ENCODE results near the gene EXOSC10.

- TF ChIP-seq CTCF (IDR thresholded peaks at IDR 0.05) (no peak), NRF1 (IDR thresholded peaks at IDR 0.05; ENCODE audit: low read depth, low read length) (no peak), YY1 (IDR thresholded peaks at IDR 0.05; ENCODE audit: low read depth) (no peak), MEF2A (IDR thresholded peaks at IDR 0.05; ENCODE audit: borderline replicate concordance, low read depth) (no peak), TAF1 (IDR thresholded peaks at IDR 0.05; ENCODE audit: borderline replicate concordance, low read depth, low read length) (no peak), REST (IDR thresholded peaks at IDR 0.05; ENCODE audit: low read depth, low read length) (no peak), FOXJ3 (CRISPR knock-in tag; IDR thresholded peaks at IDR 0.05) (no peak)
These were observed 53.5 kb downstream of the EXOSC10 start for GRCh38 chr1:11046270-11046566.
